HCT116 (cell line): ENCODE data around the gene KCNC3. TPM values are rescaled to one million over a fixed set of nuclear protein-coding genes. Genes with fewer than 3 reads are reported as not detected.

Source experiments
- ATAC-seq: fragments of 200-7000 bp; cut with Tn5 transposase; 2 replicates; pipeline ENCODE4 v1.9.1; 2020; ENCODE audit warnings: mild to moderate bottlenecking, moderate library complexity
- BruUV-seq: library from RNA; stranded (reverse); fragments of 400-500 nt; replicated peaks from 2 replicates; lab custom pipeline; 2021; lab: Mats Ljungman, UMichigan
- CTCF ChIA-PET: fragments of 300-600 bp; sonication (Branson Sonifier 250); formaldehyde crosslinking; loops from one replicate; lab custom pipeline; 2021; ENCODE audit warnings: antibody characterized with exemption; lab: Charles Lee
- POLR2A ChIA-PET: fragments of 300-600, 350-600 bp; sonication (Branson Sonifier 250); formaldehyde crosslinking; loops from one replicate; lab custom pipeline; 2021; ENCODE audit warnings: antibody characterized with exemption; lab: Charles Lee
- RAD21 ChIA-PET, 2 experiments: fragments of 300-600 bp; sonication (Branson Sonifier 250); formaldehyde crosslinking; loops; one replicate each; lab custom pipeline; 2023; ENCODE audit warnings: low total read pairs in 2 of 2; ENCODE audit not compliant: uncharacterized antibody in 2 of 2, unreplicated experiment in 2 of 2, low non-redundant PET in 1 of 2; lab: Charles Lee
- DNase-seq: peaks from one replicate; pipeline ENCODE4 v3.0.0-alpha.2; 2010; ENCODE audit warnings: low read depth, low spot score
- H2AFZ ChIP-seq: fragments of 200-600 bp; shearing (Covaris generic), sonication (generic); 2 replicates; pipeline ENCODE4 v1.6.1; 2017; ENCODE audit warnings: low read depth, mixed run types, mixed read lengths, antibody characterized with exemption, low read length; ENCODE audit not compliant: poor library complexity, severe bottlenecking
- H3K27ac ChIP-seq: 2 replicates; pipeline ENCODE4 v1.5.1; 2012; ENCODE audit warnings: low read depth, low read length
- H3K27me3 ChIP-seq: fragments of 200-600 bp; sonication (generic); 2 replicates; pipeline ENCODE4 v1.6.1; 2016; ENCODE audit warnings: mixed run types, low read length, mixed read lengths; ENCODE audit not compliant: insufficient read depth
- H3K36me3 ChIP-seq, 2 experiments: fragments of 200-500 bp in 1 of 2; fragments of 200-600 bp in 1 of 2; sonication (Bioruptor generic) in 1 of 2; sonication (generic) in 1 of 2; 2 replicates each; pipeline versions ENCODE4 v1.5.1 to v1.6.1; 2014 to 2016; ENCODE audit warnings: low read length in 2 of 2, inconsistent platforms in 1 of 2, mixed read lengths in 1 of 2, mixed run types in 1 of 2; ENCODE audit not compliant: insufficient read depth in 2 of 2, control insufficient read depth in 1 of 2
- H3K4me1 ChIP-seq, 2 experiments: fragments of 200-600 bp in 1 of 2; sonication (generic) in 1 of 2; 2 replicates each; pipeline versions ENCODE4 v1.5.1 to v1.6.1; 2012 to 2017; ENCODE audit warnings: low read length in 2 of 2, inconsistent platforms in 1 of 2, mild to moderate bottlenecking in 1 of 2, mixed read lengths in 1 of 2, mixed run types in 1 of 2, moderate library complexity in 1 of 2; ENCODE audit not compliant: insufficient read depth in 2 of 2, control insufficient read depth in 1 of 2
- H3K4me2 ChIP-seq: fragments of 200-600 bp; sonication (generic); 2 replicates; pipeline ENCODE4 v1.6.1; 2017; ENCODE audit warnings: mixed run types, low read length, mixed read lengths
- H3K4me3 ChIP-seq, 2 experiments: fragments of 200-600 bp in 1 of 2; sonication (generic) in 1 of 2; replicated peaks in 1 of 2; 2 replicates each; pipeline ENCODE4 v1.5.1; 2011 to 2016; ENCODE audit warnings: low read length in 2 of 2, control low read depth in 1 of 2, low read depth in 1 of 2, mild to moderate bottlenecking in 1 of 2, mixed read lengths in 1 of 2, mixed run types in 1 of 2
- H3K79me2 ChIP-seq: fragments of 200-600 bp; sonication (generic); 2 replicates; pipeline ENCODE4 v1.6.1; 2017; ENCODE audit warnings: mild to moderate bottlenecking, mixed run types, low read length, moderate library complexity, mixed read lengths; ENCODE audit not compliant: insufficient read depth
- H3K9ac ChIP-seq: fragments of 200-600 bp; sonication (generic); 2 replicates; pipeline ENCODE4 v1.6.1; 2016; ENCODE audit warnings: low read length, mixed read lengths
- H3K9me2 ChIP-seq: fragments of 200-600 bp; sonication (generic), shearing (Covaris generic); 2 replicates; pipeline ENCODE4 v1.6.1; 2017; ENCODE audit warnings: mixed run types, mild to moderate bottlenecking, moderate library complexity; ENCODE audit not compliant: insufficient read depth
- H3K9me3 ChIP-seq, 2 experiments: fragments of 200-500 bp in 1 of 2; fragments of 200-600 bp in 1 of 2; sonication (Bioruptor generic) in 1 of 2; sonication (generic) in 1 of 2; 2 replicates each; pipeline ENCODE4 v1.6.1; 2014 to 2017; ENCODE audit warnings: low read length in 2 of 2, mixed read lengths in 2 of 2, inconsistent platforms in 1 of 2, low read depth in 1 of 2, mild to moderate bottlenecking in 1 of 2, mixed run types in 1 of 2, moderate library complexity in 1 of 2; ENCODE audit not compliant: control insufficient read depth in 1 of 2, insufficient read depth in 1 of 2
- H4K20me1 ChIP-seq: fragments of 200-600 bp; sonication (generic), shearing (Covaris generic); 2 replicates; pipeline ENCODE4 v1.6.1; 2017; ENCODE audit warnings: mixed run types, mild to moderate bottlenecking, moderate library complexity; ENCODE audit not compliant: insufficient read depth
- CBX3 ChIP-seq: IDR thresholded peaks from 2 replicates; pipeline ENCODE4 v1.6.1; 2012; ENCODE audit warnings: low read depth
- EGR1 ChIP-seq: IDR thresholded peaks from 2 replicates; pipeline ENCODE4 v1.6.1; 2012; ENCODE audit warnings: low read depth
- EZH2 ChIP-seq: fragments of 200-600 bp; sonication (generic); IDR thresholded peaks from 2 replicates; pipeline ENCODE4 v1.6.1; 2017; ENCODE audit warnings: antibody characterized with exemption, mixed run types
- EZH2phosphoT487 ChIP-seq: fragments of 200-600 bp; IDR thresholded peaks from 2 replicates; pipeline ENCODE4 v1.6.1; 2018; ENCODE audit warnings: antibody characterized with exemption, borderline replicate concordance
- FOSL1 ChIP-seq: IDR thresholded peaks from 2 replicates; pipeline ENCODE4 v1.6.1; 2012; ENCODE audit warnings: low read depth
- JUND ChIP-seq: IDR thresholded peaks from 2 replicates; pipeline ENCODE4 v1.6.1; 2012
- POLR2AphosphoS5 ChIP-seq: IDR thresholded peaks from 2 replicates; pipeline ENCODE4 v1.6.1; 2011; ENCODE audit warnings: mild to moderate bottlenecking, low read depth, low read length, moderate library complexity
- RAD21 ChIP-seq: IDR thresholded peaks from 2 replicates; pipeline ENCODE4 v1.6.1; 2012; ENCODE audit warnings: low read depth, mild to moderate bottlenecking
- SIN3A ChIP-seq: IDR thresholded peaks from 2 replicates; pipeline ENCODE4 v1.6.1; 2012; ENCODE audit warnings: low read depth
- SP1 ChIP-seq: IDR thresholded peaks from 2 replicates; pipeline ENCODE4 v1.6.1; 2012; ENCODE audit warnings: low read depth
- TCF7L2 ChIP-seq: IDR thresholded peaks from 2 replicates; pipeline ENCODE4 v1.7.0; 2011; ENCODE audit warnings: borderline replicate concordance, inconsistent platforms; ENCODE audit not compliant: insufficient read depth, insufficient read length; ENCODE audit errors: extremely low read depth
- YY1 ChIP-seq: IDR thresholded peaks from 2 replicates; pipeline ENCODE4 v1.6.1; 2011; ENCODE audit warnings: low read length, low read depth, moderate library complexity, mild to moderate bottlenecking; ENCODE audit not compliant: insufficient replicate concordance; ENCODE audit errors: extremely low read depth
- ZFX ChIP-seq: fragments of 450-650 bp; IDR thresholded peaks from 2 replicates; pipeline ENCODE4 v1.6.1; 2017
- ZNF274 ChIP-seq: fragments of 200-500 bp; sonication (Bioruptor generic); IDR thresholded peaks from 2 replicates; pipeline ENCODE4 v1.6.1; 2014; ENCODE audit warnings: mild to moderate bottlenecking, low read depth, low read length, inconsistent platforms
- intact Hi-C: fragments of 100-400 bp; cut with micrococcal nuclease; formaldehyde crosslinking; loops from 2 replicates; pipeline ENCODE4 v1.10.0; 2022
- total RNA-seq: library from RNA; stranded (reverse); gene quantifications from one replicate; pipeline ENCODE4 v1.2.1, GENCODE V29; 2021; ENCODE audit not compliant: unreplicated experiment
- TF ChIP-seq, protein P1 (sequence below): IDR thresholded peaks from 2 replicates; pipeline ENCODE4 v1.6.1; 2011; ENCODE audit warnings: mild to moderate bottlenecking, low read length, moderate library complexity; ENCODE audit not compliant: insufficient replicate concordance; ENCODE audit errors: extremely low read depth
- TF ChIP-seq, protein P2 (sequence below), 3 experiments: fragments of 200-600 bp in 1 of 3; sonication (generic) in 1 of 3; IDR thresholded peaks in 2 of 3; conservative IDR thresholded peaks in 1 of 3; 2 replicates each; pipeline ENCODE4 v1.5.1; 2012 to 2017; ENCODE audit warnings: low read depth in 2 of 3, low read length in 2 of 3, antibody characterized with exemption in 1 of 3, borderline replicate concordance in 1 of 3, control low read depth in 1 of 3, mild to moderate bottlenecking in 1 of 3, mixed read lengths in 1 of 3, mixed run types in 1 of 3, moderate library complexity in 1 of 3; ENCODE audit not compliant: insufficient read depth in 1 of 3
- TF ChIP-seq, protein P3 (sequence below): IDR thresholded peaks from 2 replicates; pipeline ENCODE4 v1.6.1; 2012
- TF ChIP-seq, protein P4 (sequence below): IDR thresholded peaks from 2 replicates; pipeline ENCODE4 v1.6.1; 2012
- TF ChIP-seq, protein P5 (sequence below): IDR thresholded peaks from 2 replicates; pipeline ENCODE4 v1.6.1; 2012; ENCODE audit warnings: low read depth

KCNC3 gene
- total RNA-seq, 1 experiment from 2014 or later = 6.9 TPM

DNA sequence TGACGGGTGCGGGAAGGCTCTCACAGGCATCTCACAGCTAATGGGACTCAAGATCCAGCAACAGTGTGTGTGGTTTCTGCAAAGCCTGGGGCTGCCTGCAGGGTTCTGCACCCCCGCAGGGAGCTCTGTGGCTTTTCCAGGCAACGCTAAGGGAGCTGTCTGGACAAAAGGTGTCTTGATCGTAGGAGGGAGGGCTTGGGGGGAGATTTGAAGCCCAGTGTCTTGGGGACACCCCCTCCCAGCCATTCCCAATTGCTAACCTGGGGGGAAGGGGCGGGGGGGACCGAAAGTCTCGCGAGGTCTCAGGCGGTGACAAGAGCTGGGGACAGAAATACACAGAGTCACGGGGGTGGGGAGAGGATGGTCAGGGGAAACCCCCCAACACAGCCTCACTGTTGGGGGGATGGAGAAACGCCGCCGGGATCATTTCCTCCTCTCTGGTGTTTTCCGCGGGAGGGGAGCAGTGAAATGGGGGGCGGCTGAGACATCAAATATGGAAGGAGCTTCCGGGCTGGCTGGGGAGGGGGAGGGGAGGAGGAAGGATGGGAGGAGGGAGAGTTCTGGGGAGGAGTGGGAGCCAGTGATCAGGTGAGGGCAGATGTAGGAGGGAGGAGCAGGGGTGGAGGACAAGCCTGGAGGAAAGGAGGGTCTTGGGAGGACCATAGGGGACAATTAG lies 13.3 kb downstream of the KCNC3 start:
- no peaks in the 10 kb centered on the region; a peak in 1 of 4 replicates for H3K36me3 ChIP-seq
- ChIA-PET POLR2A (no interaction called here), CTCF (no interaction called here), RAD21 (interaction anchor here in 1 of 2 experiments (0.6 kb wide), 1 partner anchor 486 kb away, joined by 4 read pairs; no protein-coding TSS in a partner anchor)
- H2AFZ ChIP-seq = no peak overlapping the region
- ATAC-seq (no peak), DNase-seq (no peak)
- no TSS peak for BruUV-seq
- intact Hi-C loops = no loop called here
- TF ChIP-seq EGR1 (no peak), YY1 (no peak), EZH2 (no peak), ZNF274 (no peak), POLR2AphosphoS5 (no peak), EZH2phosphoT487 (no peak), ZFX (no peak), CBX3 (no peak), TCF7L2 (no peak), RAD21 (no peak), JUND (no peak), SP1 (no peak), FOSL1 (no peak), SIN3A (no peak)
- TF ChIP-seq, protein P1, sequence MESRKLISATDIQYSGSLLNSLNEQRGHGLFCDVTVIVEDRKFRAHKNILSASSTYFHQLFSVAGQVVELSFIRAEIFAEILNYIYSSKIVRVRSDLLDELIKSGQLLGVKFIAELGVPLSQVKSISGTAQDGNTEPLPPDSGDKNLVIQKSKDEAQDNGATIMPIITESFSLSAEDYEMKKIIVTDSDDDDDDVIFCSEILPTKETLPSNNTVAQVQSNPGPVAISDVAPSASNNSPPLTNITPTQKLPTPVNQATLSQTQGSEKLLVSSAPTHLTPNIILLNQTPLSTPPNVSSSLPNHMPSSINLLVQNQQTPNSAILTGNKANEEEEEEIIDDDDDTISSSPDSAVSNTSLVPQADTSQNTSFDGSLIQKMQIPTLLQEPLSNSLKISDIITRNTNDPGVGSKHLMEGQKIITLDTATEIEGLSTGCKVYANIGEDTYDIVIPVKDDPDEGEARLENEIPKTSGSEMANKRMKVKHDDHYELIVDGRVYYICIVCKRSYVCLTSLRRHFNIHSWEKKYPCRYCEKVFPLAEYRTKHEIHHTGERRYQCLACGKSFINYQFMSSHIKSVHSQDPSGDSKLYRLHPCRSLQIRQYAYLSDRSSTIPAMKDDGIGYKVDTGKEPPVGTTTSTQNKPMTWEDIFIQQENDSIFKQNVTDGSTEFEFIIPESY = no peak
- TF ChIP-seq, protein P2, sequence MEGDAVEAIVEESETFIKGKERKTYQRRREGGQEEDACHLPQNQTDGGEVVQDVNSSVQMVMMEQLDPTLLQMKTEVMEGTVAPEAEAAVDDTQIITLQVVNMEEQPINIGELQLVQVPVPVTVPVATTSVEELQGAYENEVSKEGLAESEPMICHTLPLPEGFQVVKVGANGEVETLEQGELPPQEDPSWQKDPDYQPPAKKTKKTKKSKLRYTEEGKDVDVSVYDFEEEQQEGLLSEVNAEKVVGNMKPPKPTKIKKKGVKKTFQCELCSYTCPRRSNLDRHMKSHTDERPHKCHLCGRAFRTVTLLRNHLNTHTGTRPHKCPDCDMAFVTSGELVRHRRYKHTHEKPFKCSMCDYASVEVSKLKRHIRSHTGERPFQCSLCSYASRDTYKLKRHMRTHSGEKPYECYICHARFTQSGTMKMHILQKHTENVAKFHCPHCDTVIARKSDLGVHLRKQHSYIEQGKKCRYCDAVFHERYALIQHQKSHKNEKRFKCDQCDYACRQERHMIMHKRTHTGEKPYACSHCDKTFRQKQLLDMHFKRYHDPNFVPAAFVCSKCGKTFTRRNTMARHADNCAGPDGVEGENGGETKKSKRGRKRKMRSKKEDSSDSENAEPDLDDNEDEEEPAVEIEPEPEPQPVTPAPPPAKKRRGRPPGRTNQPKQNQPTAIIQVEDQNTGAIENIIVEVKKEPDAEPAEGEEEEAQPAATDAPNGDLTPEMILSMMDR (IDR thresholded peaks at IDR 0.05 in 2 of 3, conservative IDR thresholded peaks at IDR 0.05 in 1 of 3; ENCODE audit: borderline replicate concordance in 1 of 3, insufficient read depth in 1 of 3, low read depth in 2 of 3, low read length in 2 of 3) = no peak
- TF ChIP-seq, protein P3, sequence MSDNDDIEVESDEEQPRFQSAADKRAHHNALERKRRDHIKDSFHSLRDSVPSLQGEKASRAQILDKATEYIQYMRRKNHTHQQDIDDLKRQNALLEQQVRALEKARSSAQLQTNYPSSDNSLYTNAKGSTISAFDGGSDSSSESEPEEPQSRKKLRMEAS = no peak
- TF ChIP-seq, protein P4, sequence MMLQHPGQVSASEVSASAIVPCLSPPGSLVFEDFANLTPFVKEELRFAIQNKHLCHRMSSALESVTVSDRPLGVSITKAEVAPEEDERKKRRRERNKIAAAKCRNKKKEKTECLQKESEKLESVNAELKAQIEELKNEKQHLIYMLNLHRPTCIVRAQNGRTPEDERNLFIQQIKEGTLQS = no peak
- TF ChIP-seq, protein P5, sequence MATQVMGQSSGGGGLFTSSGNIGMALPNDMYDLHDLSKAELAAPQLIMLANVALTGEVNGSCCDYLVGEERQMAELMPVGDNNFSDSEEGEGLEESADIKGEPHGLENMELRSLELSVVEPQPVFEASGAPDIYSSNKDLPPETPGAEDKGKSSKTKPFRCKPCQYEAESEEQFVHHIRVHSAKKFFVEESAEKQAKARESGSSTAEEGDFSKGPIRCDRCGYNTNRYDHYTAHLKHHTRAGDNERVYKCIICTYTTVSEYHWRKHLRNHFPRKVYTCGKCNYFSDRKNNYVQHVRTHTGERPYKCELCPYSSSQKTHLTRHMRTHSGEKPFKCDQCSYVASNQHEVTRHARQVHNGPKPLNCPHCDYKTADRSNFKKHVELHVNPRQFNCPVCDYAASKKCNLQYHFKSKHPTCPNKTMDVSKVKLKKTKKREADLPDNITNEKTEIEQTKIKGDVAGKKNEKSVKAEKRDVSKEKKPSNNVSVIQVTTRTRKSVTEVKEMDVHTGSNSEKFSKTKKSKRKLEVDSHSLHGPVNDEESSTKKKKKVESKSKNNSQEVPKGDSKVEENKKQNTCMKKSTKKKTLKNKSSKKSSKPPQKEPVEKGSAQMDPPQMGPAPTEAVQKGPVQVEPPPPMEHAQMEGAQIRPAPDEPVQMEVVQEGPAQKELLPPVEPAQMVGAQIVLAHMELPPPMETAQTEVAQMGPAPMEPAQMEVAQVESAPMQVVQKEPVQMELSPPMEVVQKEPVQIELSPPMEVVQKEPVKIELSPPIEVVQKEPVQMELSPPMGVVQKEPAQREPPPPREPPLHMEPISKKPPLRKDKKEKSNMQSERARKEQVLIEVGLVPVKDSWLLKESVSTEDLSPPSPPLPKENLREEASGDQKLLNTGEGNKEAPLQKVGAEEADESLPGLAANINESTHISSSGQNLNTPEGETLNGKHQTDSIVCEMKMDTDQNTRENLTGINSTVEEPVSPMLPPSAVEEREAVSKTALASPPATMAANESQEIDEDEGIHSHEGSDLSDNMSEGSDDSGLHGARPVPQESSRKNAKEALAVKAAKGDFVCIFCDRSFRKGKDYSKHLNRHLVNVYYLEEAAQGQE = no peak
- no peaks in the 10 kb centered on the region for H3K9me2 ChIP-seq
- H4K20me1 ChIP-seq = no peaks in the 10 kb centered on the region
- peaks cover 0 to 4% of the 10 kb centered on the region in 2 experiments; a peak in 1 of 4 replicates for H3K4me1 ChIP-seq
- no peak overlapping the region for H3K4me2 ChIP-seq
- H3K27me3 ChIP-seq = no peaks in the 10 kb centered on the region
- H3K79me2 ChIP-seq = no peaks in the 10 kb centered on the region
- no peak overlapping the region for H3K27ac ChIP-seq
- no peaks in the 10 kb centered on the region for H3K9me3 ChIP-seq
- no peak overlapping the region for H3K4me3 ChIP-seq
- no peak overlapping the region for H3K9ac ChIP-seq
